HG02840 (cell line): Measurements from ENCODE around the gene ACSM3.
"Not testable (repeated sequence)": the region's sequence is repeated elsewhere in the genome, so short reads cannot be mapped to it uniquely, and the experiment has no call there.

ENCODE experiments used
- ATAC-seq: cut with Tn5 transposase; IDR thresholded peaks from one replicate; pipeline ENCODE4 v1.9.1; 2021; ENCODE audit warnings: mild to moderate bottlenecking, moderate library complexity, moderate number of reproducible peaks; ENCODE audit not compliant: unreplicated experiment, low FRiP score

Gene ACSM3

DNA sequence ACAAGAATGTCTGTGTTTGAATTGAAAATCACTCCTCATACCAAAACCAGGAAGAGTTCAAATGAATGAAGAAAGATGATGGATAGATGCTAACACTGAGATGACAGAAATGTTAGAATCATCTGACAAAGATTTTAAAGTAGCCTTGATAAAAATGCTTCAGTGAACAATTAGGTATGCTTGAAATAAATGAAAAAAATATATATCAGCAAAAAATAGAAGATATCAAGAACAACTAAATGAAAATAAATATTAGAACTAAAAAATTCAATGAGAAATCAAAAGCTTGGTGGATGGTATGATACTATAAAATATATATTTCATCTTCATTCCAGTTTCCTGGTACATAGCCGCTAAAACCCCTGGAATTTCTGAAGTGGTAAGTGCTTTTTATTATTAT is 8.6 kb upstream of the ACSM3 start:
- ATAC-seq, result no peak

GRCh38 chr16:20755799-20756198 is 8.0 kb upstream of the ACSM3 start:
- not testable (repeated sequence) for ATAC-seq

GRCh38 chr16:20760346-20760745 is 3.5 kb upstream of the ACSM3 start:
- ATAC-seq, result no peak

DNA sequence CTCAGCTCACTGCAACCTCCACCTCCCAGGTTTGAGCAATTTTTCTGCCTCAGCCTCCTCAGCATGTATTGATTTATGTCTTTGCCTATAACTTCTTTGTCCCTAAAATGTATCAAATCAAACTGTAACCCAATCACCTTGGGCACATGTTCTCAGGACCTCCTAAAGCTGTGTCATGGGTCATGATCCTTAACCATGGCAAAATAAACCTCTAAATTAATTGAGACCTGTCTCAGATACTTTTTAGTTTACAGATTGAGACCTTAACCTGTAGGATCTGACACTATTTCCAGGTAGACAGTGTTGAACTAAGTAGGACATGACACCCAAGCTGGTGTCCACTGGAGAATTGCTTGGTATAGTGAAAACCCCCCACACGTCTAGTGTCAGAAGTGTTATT is 2.6 kb upstream of the ACSM3 start:
- no peak for ATAC-seq

DNA sequence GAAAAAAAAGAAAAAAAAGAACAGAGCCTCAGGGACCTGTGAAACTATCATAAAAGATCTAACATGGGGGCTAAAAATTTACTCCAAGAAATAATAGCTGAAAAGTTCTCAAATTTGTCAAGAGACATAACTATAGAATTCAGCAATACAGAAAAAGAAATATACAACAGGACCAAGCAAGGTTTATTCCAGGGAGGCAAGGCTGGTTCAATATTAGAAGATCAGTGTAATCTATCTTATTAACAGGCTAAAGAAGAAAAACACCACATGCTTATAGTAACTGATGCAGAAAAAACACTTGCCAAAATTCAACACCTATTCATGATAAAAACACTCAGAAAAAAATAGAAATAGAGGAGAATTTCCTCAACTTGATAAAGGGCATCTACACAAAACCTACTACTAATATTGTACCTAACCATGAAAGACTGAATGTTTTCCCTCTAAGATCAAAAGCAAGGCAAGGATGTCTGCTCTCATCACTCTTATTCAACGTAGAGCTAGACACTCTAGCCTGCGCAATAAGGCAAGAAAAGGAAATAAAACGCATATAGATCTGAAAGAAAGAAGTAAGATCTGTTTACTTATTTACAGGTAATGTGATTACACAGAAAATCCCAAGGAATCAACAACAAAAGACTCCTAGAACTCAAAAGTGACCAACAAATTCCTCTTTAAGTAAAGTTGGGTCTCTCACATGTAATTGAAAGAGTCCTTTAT is 1.2 kb upstream of the ACSM3 start:
- ATAC-seq, result no peak

DNA sequence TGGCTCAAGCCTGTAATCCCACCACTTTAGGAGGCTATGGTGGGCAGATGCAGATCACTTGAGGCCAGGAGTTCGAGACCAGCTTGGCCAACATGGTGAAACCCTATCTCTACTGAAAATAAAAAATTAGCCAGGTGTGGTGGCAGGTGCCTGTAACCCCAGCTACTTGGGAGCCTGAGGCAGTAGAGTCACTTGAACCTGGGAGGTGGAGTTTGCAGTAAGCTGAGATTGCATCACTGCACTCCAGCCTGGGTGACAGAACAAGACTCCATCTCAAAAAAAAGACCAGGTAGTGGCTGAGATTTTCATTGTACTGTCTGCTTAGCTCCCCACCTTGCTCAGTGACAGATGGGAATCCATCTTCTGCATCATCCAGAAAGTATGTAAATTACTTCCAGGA is 634 bp downstream of the ACSM3 start:
- not testable (repeated sequence) for ATAC-seq

DNA sequence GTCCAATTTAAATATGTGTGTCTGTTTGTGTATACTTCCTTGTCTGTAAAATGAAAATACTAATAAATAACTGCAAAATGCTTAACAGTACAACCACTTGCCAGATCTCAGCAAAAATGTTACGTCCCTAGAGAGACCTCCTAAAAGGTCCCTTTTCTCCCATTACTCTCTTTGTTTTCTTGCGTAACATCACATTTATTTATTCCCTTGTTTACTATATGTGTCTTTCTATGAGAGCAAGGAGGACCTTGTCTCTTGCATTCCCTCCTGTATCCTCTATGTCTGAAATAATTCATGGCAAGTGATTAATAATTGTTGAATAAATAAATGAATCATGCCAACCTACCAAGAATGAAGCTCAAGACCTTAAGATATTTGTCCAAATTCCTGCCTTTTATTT is 1.9 kb downstream of the ACSM3 start:
- ATAC-seq, result no peak

DNA sequence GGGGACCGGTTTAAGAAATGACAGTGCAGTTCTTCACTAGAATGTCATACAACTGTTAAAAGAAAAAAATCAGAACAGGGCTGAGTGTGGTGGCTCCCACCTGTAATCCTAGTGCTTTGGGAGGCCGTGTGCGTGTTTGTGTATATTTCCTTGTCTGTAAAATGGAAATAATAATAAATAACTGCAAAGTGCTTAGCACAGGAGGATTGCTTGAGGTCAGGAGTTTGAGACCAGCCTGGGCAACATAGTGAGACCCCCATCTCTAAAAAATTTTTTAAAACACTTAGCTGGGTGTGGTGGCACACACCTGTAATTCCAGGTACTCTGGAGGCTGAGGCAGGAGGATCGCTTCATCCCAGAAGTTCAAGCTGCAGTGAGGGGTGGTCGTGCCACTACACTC is 2.5 kb downstream of the ACSM3 start:
- ATAC-seq, result no peak

DNA sequence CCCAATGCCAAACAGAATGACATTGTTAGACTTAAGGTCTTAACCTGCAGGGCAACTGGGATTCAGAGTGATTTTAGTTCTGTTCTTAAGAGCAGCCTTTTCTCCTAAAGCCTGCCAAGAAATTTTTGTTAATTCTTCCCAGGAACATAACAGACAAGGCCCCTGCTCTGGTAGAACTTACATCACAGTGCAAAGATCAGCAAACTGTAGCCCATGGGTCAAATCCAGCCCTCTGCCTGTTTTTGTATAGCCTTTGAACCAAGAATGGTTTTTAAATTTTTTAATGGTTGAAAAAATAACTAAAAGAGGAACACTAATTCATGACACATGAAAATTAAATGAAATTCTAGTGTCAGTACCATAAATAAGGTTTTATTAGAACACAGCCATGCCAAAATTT is 3.8 kb downstream of the ACSM3 start:
- ATAC-seq, result no peak

DNA sequence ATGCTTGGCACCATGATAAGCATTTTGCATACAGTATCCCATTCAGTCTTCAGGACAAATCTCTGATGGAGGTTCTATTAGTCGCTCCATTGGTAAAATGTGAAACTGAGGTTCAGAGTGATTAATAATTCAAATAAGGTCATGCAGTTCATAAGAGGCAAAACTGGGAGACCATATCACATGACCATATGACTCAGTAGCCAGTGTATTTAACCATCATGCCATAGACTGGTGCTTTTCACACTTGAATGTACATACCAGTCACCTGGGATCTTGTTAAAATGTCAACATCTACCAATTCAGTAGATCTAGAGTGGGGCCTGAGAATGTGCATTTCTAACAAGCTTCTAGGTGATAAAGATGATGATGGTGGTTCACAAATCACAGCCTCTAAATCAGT is 4.3 kb downstream of the ACSM3 start:
- no peak for ATAC-seq

DNA sequence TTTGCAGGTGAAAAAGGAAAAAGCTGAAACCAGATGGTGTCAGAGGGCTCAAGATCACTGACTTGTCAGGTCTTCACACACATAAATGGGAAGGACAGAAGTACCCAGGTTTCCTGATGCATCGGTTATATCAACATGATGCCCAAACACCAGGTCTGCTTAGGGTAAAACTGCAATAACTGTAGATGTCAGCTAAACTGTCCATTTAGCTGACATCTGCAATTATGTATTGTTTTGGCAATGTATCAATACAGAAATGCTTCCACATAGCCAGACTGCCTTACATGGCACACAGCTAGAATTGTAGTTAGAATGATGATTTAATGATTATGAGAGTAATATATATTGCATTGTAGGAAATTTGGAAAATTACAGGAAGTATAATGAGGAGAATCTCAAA is 5.0 kb downstream of the ACSM3 start:
- ATAC-seq, result no peak

DNA sequence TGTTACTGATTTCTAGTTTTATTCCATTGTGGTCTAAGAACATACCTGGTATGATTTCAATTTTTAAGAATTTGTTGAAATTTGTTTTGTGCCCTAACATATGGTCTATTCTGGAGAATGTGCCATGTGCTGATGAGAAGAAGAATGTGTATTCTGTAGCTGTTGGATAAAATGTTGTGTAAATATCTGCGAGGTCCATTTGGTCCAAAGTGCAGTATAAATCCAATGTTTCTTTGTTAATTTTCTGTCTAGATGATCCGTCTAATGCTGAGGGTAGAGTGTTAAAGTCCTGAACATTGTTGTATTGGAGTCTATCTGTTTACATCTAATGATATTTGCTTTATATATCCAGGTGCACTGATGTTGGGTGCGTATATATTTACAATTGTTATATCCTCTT is 9.9 kb downstream of the ACSM3 start:
- no peak for ATAC-seq

GRCh38 chr16:20774703-20775362 is 11.0 kb downstream of the ACSM3 start:
- no peak for ATAC-seq

- no peak for ATAC-seq
Observed at GRCh38 chr16:20781697-20782096, 17.9 kb downstream of the ACSM3 start.

- no peak for ATAC-seq
Observed at GRCh38 chr16:20782470-20782869, 18.7 kb downstream of the ACSM3 start.

DNA sequence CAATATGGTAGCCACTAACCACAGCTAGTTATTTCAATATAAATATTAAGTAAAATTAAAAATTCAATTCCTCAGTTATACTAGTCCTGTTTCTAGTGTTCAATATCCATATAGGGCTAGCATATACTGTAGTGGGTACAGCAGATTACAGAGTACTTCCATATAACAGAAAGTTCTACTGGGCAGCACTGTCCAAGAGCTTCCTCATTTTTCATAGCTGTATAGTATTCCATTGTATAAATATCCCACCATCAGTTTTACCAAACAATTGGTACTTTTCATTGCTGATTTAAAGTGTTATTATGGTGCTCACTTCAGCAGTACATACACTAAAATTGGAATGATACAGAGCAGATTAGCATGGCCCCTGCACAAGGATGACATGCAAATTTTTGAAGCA is 20.4 kb downstream of the ACSM3 start:
- ATAC-seq, result no peak

- no peak for ATAC-seq
Observed at GRCh38 chr16:20789130-20789529, 25.3 kb downstream of the ACSM3 start.

GRCh38 chr16:20791923-20792612 is 28.3 kb downstream of the ACSM3 start:
- ATAC-seq, result no peak

DNA sequence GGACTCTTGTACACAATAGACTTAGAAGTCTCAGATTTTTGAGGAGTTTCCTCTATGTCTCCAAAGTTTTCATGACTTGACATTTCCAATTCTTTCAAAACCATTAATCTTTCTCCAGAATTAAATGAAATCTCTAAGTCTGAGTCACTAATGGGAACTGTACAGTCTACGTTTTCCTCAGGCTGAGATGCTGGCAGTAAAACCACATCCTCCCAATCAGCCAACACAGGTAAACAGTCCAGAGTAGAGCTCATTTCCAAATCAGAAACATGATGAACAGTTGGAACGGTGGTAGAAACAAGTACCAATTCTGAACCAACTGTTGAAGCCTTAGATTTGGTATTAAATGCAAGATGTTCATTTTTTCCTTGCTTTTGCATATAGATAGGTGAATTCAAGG is 34.5 kb downstream of the ACSM3 start:
- no peak for ATAC-seq

- no peak for ATAC-seq
Observed at GRCh38 chr16:20799599-20799998, 35.8 kb downstream of the ACSM3 start.

DNA sequence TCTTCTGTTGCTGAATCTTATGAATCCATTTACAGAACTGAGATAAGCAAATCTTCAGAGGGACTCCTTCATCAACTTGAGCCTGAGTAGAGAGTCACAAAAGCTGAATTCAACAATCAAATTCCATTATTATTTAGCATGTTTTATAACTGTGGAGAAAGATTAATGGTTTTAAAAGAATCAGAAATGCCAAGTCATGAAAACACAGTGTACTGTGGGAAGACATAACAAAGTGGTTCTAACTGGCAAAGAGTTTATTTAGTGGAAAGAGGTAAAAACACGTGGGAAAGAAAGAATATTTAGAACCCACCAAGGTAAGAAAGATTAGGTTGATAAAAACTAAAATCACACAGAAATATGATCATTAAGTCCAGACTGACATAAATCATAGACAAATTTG is 37.5 kb downstream of the ACSM3 start:
- ATAC-seq, result no peak

GRCh38 chr16:20803192-20803560 is 39.4 kb downstream of the ACSM3 start:
- no peak for ATAC-seq
